K562 (cell line): ENCODE data around the gene TFF3.

Source experiments
- CREB1 ChIP-seq, 2 experiments: sonication (generic) in 1 of 2; formaldehyde crosslinking in 1 of 2; IDR thresholded peaks; 2 replicates each; pipeline versions ENCODE4 v1.6.1 to v1.8.0; 2012 to 2022; ENCODE audit warnings: inconsistent platforms in 1 of 2, mild to moderate bottlenecking in 1 of 2, missing genetic modification reagents in 1 of 2, moderate library complexity in 1 of 2
- CTCF ChIP-seq, 3 experiments: IDR thresholded peaks in 2 of 3; conservative IDR thresholded peaks in 1 of 3; 2 replicates each; pipeline ENCODE4 v1.5.1; 2011 to 2012; ENCODE audit warnings: low read length in 3 of 3, mild to moderate bottlenecking in 3 of 3, control low read depth in 2 of 3, improper control_type of control experiment in 1 of 3, inconsistent platforms in 1 of 3, low read depth in 1 of 3, mixed read lengths in 1 of 3, moderate library complexity in 1 of 3; ENCODE audit not compliant: insufficient read depth in 2 of 3
- ESRRA ChIP-seq: fragments of 450-650 bp; IDR thresholded peaks from 2 replicates; pipeline ENCODE4 v1.6.1; 2014; ENCODE audit warnings: low read depth, mild to moderate bottlenecking, moderate library complexity, borderline replicate concordance
- PHF8 ChIP-seq: fragments of 200-600 bp; sonication (generic); IDR thresholded peaks from 2 replicates; pipeline ENCODE4 v1.6.1; 2012; ENCODE audit warnings: mixed run types, mild to moderate bottlenecking, inconsistent platforms, low read length, moderate library complexity, borderline replicate concordance
- POLR2A ChIP-seq: fragments of 450-650 bp; conservative IDR thresholded peaks from 2 replicates; pipeline ENCODE4 v1.6.1; 2016

GRCh38 chr21:42311816-42312625 lies 3.2 kb downstream of the TFF3 start:
- TF ChIP-seq CTCF (IDR thresholded peaks at IDR 0.05 in 2 of 3, conservative IDR thresholded peaks at IDR 0.05 in 1 of 3; ENCODE audit: insufficient read depth in 2 of 3, low read depth in 1 of 3, low read length in 3 of 3) (no peak), POLR2A (no peak), CREB1 (IDR thresholded peaks at IDR 0.05) (no peak), CREB1 (CRISPR knock-in tag; IDR thresholded peaks at IDR 0.05) (no peak), ESRRA (no peak), PHF8 (no peak)
